GM12801 (cell line): ENCODE measurements around the gene CNRIP1.

Source experiments
- TF ChIP-seq, protein P1 (sequence below): IDR thresholded peaks from one replicate; pipeline ENCODE4 v1.5.1; 2011; ENCODE audit warnings: control low read depth; ENCODE audit not compliant: insufficient read length; ENCODE audit errors: extremely low read depth

CNRIP1 gene

DNA sequence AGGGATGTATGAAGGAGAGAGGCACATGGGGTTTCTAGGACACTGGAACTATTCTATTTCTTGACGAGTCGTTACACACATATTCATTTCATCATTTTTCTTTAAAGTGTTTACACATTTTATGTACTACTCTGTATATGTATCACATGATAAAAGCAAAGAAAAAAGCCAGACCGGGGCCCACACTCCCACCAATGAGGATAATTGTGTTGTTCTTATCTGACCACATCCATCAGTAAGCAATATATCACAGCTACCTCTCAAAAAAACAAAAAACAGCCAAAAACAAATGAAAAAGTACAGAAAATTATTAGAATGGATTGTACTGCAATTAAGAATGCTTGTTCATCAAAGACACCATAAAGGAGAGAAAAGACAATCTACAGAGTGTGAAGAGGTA is 14.2 kb upstream of the CNRIP1 start:
- TF ChIP-seq, protein P1, sequence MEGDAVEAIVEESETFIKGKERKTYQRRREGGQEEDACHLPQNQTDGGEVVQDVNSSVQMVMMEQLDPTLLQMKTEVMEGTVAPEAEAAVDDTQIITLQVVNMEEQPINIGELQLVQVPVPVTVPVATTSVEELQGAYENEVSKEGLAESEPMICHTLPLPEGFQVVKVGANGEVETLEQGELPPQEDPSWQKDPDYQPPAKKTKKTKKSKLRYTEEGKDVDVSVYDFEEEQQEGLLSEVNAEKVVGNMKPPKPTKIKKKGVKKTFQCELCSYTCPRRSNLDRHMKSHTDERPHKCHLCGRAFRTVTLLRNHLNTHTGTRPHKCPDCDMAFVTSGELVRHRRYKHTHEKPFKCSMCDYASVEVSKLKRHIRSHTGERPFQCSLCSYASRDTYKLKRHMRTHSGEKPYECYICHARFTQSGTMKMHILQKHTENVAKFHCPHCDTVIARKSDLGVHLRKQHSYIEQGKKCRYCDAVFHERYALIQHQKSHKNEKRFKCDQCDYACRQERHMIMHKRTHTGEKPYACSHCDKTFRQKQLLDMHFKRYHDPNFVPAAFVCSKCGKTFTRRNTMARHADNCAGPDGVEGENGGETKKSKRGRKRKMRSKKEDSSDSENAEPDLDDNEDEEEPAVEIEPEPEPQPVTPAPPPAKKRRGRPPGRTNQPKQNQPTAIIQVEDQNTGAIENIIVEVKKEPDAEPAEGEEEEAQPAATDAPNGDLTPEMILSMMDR, result no peak

DNA sequence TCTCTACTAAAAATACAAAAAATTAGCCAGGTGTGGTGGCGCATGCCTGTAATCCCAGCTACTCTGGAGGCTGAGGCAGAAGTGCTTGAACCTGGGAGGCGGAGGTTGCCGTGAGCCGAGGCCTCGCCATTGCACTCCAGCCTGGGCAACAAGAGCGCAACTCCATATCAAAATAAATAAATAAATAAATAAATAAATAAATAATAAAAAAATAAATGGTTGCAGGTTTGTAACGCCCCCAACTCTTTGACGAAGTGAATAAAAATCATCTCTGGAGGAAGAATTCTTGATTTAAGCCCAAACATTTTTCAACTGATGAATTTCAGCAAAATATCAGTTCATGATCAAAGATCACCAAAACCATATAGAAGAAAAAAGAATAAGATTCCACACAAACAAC is 13.3 kb upstream of the CNRIP1 start:
- TF ChIP-seq, protein P1, result no peak

DNA sequence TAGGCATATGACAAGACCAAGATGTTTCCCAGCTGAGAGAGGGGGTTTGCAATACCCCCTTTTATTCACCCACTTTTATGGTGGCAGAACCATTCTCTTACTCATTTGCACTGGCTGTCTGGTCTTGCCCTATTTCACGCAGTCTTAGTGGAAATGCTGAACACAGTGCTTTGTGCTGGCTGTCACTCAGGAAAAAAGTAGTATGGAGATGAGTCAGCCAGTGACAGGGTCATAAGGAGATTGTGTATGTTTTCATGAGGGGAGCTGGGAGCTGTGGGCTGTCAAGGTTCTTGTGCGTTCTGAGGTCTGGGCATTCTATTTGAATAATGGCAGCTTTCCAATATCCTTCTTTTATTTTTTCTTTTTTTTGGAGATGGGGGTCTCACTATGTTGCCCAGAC is 10.9 kb upstream of the CNRIP1 start:
- TF ChIP-seq, protein P1, result no peak

DNA sequence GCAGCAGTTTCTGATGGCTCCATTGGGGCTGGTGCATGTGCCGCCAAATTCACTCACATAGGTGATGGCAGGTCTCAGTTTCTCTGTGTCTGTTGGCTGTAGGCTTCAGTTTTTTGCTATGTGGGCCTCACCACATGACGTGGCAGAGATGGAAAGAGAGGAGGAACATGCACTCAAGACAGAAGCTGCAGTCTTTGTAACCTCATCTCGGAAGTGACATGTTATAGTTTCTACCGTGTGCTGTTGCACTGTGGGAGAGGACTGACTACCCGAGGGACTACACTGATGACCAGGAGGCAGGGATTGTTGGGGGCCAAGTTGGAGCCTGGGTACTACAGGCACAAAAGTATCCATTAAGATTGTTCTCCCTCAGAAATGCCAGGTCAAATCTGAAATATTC is 9.2 kb upstream of the CNRIP1 start:
- TF ChIP-seq, protein P1, result no peak

DNA sequence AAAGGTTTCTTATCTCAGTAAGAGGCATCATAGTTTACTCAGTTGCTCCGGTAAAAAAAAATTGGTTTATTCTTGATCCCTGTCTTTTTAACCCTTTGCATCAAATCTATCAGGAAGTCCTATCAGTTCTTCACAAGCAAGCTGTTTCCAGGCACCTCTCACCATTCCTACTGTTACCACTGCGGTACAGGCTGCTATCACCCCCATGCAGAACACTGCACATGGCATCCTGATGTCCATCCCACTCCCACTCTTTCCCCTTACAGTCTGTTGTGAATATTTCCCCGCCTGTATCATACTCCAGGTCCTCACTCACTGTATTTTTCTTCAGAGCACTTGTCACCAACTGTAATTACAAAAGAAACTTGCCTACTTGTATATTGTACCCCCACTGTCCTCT is 5.3 kb upstream of the CNRIP1 start:
- TF ChIP-seq, protein P1, result no peak

DNA sequence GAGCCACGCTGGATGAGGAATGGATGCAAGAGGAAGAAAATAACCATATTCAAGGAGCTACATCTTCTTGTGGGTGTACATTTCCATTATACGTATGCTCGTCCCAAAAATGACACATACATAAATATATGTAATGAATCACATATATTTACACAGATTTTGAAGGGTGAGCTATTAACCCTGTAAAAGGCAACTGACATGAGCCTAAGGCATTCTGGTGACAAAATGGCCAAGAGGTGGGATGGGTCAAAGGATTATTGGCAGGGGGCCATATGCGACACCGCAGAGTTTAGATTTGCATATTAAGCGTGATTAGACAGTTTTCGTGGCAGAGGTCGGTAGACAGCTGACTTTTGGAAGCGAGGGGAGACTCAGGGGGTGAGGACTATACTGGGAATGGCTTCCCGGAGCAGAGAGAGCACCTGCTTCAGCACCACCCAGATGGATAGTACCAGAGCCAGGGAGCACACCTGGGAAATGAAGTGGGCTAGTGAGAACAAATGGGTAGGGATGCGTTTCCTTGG is 431 bp upstream of the CNRIP1 start:
- TF ChIP-seq, protein P1, result no peak

DNA sequence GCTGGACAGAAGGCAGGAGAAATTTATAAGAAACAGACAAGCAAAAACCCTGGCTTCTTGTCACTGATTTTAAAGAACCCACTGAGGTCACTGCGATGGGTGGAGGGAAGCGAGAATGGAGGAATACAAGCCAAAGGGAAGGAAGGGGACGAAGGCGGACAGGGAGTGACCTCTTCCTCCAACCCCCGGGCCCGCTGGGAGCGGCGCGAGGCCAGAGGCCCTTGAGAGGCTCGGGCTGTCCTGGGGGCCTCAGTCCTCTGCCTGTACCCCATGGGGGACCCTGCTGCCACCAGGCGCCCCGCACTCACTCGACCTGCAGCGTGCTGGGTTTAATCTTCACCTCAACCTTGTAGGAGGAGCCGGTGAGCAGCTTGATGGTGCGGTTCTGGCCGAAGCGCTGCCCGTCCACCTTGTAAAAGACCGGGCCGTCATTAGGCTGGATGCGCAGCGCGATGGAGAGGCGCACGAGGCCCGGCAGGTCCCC is 793 bp downstream of the CNRIP1 start:
- TF ChIP-seq, protein P1, result no peak
